ENCODE results near the gene GIMAP5.
"Not testable (repeated sequence)": the region's sequence is repeated elsewhere in the genome, so short reads cannot be mapped to it uniquely, and the experiment has no call there.

GIMAP5 gene

GRCh38 chr7:150735596-150736358 is 1.4 kb upstream of the GIMAP5 start:
- no peak for DNase-seq

DNA sequence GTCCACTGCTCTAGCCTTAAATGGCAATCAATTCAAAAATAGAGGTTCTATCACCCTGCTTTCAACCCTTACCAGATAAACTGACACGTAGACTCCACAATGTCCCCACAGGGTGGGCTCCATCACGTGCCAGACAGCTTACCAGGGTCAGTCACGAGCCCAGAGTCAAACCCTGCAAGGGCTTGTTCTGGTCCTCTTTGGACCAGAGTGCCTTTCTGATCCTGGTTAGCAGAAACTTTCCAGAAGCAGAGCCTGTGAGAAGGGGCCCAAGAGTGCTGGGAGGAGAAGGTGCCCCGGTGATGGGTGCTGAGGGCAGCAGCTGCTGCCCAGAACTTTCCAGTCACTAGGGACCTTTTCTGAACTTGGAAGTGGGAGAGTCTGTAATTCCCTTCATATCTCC is 354 bp upstream of the GIMAP5 start:
- DNase-seq, result no peak

DNA sequence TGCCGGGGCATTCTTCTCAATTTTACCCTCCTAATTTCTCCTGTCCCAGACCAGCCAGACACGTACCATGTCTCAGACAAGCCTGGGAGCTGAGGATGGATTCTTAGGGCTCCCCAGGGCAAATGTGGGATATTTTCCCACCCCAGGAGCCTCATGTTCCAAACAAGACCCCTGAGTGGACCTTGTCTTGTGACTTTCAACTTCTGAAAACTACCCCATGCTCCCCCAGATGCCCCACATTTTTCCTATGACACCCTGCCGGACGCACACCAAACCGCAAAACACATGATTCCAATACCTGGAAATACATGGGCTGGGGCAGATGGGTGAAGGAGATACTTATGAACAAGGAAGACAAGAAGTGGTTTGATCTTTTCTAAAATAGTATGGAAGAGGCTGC is 874 bp downstream of the GIMAP5 start:
- no peak for DNase-seq

DNA sequence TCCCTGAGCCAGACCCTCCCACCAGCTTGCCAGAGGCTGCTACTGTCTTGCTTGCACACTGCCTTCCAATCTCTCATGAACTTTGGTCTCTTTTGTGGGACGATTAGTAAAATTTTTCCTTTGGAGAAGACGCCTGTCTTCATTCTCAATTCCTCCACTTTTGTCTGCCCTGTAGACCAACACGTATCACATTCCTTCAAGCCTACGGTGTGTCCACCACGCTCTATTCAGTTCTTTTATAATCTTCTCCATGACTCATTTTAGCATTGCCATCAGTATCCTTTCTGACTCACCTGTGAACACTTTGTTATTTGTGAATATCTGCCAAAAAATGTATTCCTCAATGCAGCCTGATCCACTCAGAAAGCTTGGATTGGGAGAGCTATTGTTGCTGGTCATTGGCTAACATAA is 1.4 kb downstream of the GIMAP5 start:
- DNase-seq, result no peak

DNA sequence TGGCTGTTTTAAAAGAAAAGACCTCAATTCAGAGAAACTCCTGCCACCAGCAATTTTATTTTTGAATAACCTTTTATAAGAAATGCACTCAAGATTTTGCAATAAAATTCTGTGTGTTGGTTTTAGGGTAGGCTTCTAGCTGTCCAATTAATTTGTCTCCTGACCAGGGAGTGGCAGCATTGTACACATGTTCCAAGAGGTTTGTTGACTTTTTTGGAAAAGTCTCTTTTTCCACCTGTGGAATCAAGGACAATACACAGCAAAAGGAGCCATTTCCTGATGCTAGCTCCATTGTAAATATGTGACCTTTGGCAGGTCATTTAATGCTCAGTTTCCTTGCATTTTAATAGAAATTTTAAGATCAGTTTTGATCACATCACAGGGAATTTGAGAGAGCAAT is 1.8 kb downstream of the GIMAP5 start:
- DNase-seq, result no peak

- DNase-seq, result no peak
Observed at GRCh38 chr7:150740053-150740452, 2.8 kb downstream of the GIMAP5 start.

- DNase-seq, result peak; percentile 48
Observed at GRCh38 chr7:150742286-150742968, 5.2 kb downstream of the GIMAP5 start.

DNA sequence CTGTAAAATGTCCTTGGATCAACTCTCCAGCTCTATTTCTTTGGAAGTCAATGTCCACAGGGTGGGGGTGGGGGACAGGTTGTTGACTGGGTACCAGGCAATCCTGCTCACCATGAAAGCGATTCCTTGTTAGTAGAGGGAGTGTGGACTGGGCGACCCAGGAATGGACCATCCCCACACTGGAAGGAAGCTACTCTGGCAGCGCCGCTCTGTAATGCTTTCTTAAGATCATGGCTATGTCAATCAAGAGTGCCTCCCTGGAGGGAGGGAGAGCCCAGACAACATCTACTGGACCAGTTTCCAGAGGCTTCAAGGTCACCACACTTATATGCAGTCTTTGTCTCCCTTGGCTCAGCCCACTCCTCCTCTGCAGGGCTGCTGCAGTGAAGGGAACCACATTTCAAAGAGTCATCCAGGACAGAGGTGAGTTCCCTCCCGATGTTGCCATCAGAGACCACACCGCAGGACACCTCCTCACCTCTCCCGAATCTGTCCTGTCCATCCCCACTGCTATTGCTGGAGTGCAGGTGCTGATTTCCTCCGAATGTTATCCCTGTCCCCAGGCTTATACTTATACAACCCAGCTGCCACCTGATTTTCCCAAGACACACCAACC is 6.9 kb downstream of the GIMAP5 start:
- no peak for DNase-seq

- no peak for DNase-seq
Observed at GRCh38 chr7:150745086-150745485, 7.9 kb downstream of the GIMAP5 start.

GRCh38 chr7:150745876-150746275 is 8.7 kb downstream of the GIMAP5 start:
- no peak for DNase-seq

DNA sequence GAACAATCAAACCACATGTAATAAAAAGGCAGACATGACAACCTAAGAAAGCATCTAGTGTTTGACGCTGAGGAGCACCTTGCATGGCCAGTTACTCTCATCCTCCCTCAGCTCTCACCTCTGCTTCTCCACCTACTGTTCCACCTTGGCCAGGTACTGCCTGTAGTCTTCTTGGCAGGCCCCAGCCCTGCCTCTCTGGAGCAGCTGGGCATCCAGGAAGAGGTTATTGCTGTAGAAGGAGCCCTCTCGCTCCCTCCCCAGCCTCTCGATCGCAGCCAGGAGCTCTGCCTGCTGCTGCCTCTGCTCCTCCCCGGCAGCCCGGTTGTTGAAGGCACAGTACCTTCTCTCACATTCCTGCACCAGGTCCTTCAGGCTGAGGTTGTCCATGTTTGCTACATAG is 9.7 kb downstream of the GIMAP5 start:
- no peak for DNase-seq

GRCh38 chr7:150748376-150748775 is 11.2 kb downstream of the GIMAP5 start:
- DNase-seq, result no peak

- no peak for DNase-seq
Observed at GRCh38 chr7:150751702-150752101, 14.5 kb downstream of the GIMAP5 start.

- no peak for DNase-seq
Observed at GRCh38 chr7:150753239-150753638, 16.0 kb downstream of the GIMAP5 start.

- peak; percentile 63 for DNase-seq
Observed at GRCh38 chr7:150753826-150754603, 16.8 kb downstream of the GIMAP5 start.

GRCh38 chr7:150754951-150755350 is 17.7 kb downstream of the GIMAP5 start:
- no peak for DNase-seq

DNA sequence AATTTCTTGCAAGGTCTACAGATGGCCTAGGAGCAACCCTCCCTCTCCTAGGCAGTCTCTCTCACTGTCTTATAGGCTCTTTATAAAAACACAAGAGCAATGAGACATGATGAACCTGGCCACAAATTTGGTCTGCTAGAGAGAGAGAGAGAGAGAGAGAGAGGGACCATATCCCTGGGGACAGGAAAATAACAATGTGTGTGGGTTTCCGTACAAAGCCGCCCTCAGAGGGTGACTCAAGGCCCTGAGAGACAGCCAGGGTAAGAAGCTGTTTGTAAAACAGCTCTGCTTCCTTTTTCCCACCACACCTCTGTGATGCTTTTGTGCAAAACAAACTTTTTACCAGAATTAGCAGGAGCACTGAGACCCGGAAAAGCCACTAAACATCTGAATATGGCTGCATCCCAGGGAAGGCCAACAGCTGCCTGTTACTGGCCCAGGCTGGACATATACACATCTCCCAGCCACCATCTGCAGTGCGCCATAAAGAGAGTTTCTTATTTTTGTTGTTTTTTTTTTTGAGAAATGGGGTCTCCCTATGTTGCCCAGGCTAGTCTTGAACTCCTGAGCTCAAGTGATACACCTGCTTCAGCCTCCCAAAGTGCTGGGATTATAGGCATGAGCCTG is 18.4 kb downstream of the GIMAP5 start:
- DNase-seq, result peak; percentile 81

DNA sequence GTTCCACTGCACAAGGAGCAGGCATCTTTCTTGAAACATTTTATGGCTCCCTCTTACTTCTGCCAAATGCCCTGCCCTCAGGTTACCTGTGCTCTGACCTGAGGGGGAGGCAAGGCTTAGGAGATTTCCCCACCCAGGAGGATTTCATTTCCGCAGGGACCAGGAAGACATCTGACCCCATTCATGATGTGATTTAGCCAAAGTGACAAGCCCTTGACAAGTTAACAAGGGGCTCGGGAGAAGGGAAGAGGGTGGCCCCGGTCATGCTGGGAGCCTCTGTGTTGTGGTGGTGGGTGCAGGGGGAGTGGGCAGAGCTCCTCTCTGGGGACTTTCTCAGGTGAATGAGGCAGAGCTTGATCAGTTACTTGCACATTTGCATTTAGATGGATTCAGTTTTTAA is 18.9 kb downstream of the GIMAP5 start:
- DNase-seq, result no peak

DNA sequence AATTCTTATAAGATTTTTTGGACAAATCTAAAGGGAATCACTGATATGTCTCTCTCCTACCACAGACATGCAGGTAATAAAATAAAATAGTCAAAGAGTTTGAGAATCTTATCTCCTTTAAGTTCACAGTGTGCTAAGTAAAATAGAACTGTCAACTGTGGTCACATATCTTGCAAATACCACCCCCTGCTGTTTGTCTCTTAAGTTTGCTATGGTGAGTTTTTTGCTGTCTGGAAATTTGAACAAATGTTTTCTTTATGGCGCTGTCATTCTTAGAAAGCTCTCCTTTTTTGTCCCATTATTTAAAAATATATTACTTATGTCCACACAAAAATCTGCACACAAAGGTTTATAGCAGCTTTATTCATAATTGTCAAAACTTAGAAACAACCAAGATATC is 19.6 kb downstream of the GIMAP5 start:
- no peak for DNase-seq

DNA sequence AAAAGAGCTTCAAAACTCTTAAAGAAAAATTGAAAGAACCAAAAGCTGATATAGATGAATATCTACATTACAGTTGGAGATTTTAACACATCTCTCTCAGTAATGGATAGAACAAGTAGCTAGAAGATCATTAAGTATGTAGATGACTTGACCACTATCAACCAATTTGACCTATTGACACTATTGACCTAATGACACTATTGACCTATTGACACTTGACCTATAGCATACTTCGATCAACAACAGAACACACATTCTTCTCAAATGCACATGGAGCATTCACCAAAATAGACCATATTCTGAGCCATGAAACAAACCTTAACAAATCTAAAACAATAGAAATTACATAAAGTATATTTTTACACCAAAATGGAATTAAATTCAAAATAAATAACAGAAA is 22.3 kb downstream of the GIMAP5 start:
- DNase-seq, result no peak

DNA sequence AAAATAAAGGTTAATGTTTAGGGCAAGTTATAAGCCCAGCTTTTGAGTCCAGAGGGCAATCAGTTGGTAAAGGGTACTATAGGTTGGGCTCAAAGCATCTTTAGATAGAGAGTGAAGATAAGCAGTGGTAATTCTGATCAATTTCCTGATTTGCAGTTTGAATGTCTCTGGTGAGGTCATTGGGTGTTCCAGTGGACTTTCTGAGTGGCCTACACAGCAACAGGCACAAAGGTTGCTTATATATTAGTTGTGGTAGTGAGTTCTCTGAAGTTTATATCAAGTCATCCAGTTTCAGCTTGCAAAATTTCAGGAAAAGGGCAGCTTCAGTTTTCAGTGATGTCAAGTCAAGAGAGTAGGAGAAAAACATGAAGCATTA is 29.1 kb downstream of the GIMAP5 start:
- DNase-seq, result no peak

- no peak for DNase-seq
Observed at GRCh38 chr7:150769768-150770167, 32.5 kb downstream of the GIMAP5 start.

- not testable (repeated sequence) for DNase-seq
Observed at GRCh38 chr7:150774131-150774530, 36.9 kb downstream of the GIMAP5 start.

Measured in stimulated activated CD4-positive, alpha-beta T cell treated with anti-CD3 and anti-CD28 coated beads, Interleukin-4, amount 100 ng/mL, for 24 hours (primary cell).